HFFc6 (cell line): Measurements from ENCODE around the gene CUL9. TPM values are rescaled to one million over a fixed set of nuclear protein-coding genes. Genes with fewer than 3 reads are reported as not detected.
A peak's percentile ranks its signal among the peaks of the same experiment; 100 is the strongest.

Experiments used
- DNase-seq: peaks from one replicate; pipeline ENCODE4 v3.0.0-alpha.2; 2018
- H3K27ac Mint-ChIP-seq: 2 replicates; pipeline ENCODE4 v1.8.0; 2020; ENCODE audit warnings: mild to moderate bottlenecking, mixed read lengths
- H3K27me3 Mint-ChIP-seq: 2 replicates; pipeline ENCODE4 v1.8.0; 2021; ENCODE audit warnings: mild to moderate bottlenecking, moderate library complexity, mixed read lengths; ENCODE audit not compliant: insufficient read depth
- H3K36me3 Mint-ChIP-seq: 2 replicates; pipeline ENCODE4 v1.8.0; 2021; ENCODE audit warnings: low read depth, mixed read lengths
- H3K4me1 Mint-ChIP-seq: 2 replicates; pipeline ENCODE4 v1.8.0; 2020; ENCODE audit warnings: low read depth, mixed read lengths
- H3K4me3 Mint-ChIP-seq: 2 replicates; pipeline ENCODE4 v1.8.0; 2020; ENCODE audit warnings: mild to moderate bottlenecking, moderate library complexity, mixed read lengths
- H3K9me3 Mint-ChIP-seq: 2 replicates; pipeline ENCODE4 v1.8.0; 2020; ENCODE audit warnings: mild to moderate bottlenecking, mixed read lengths
- total RNA-seq, 6 experiments: library from RNA; stranded (reverse); fragmentation: NEBNext Ultra II Directional; extraction: Animal tissue kit (Norgen Biotek cat#: 25700); gene quantifications; 2 replicates in 1 of 6; 3 replicates in 5 of 6; pipeline ENCODE4 v1.2.3, GENCODE V29; 2021
- TF ChIP-seq, protein P1 (sequence below): fragments of 200-600 bp; sonication (generic); IDR thresholded peaks from 2 replicates; pipeline ENCODE4 v1.5.0; 2021; ENCODE audit warnings: antibody characterized with exemption, mild to moderate bottlenecking

CUL9 gene
- total RNA-seq, 6 experiments from 2014 or later = 15.4 to 19.9 (median 18.6) TPM

DNA sequence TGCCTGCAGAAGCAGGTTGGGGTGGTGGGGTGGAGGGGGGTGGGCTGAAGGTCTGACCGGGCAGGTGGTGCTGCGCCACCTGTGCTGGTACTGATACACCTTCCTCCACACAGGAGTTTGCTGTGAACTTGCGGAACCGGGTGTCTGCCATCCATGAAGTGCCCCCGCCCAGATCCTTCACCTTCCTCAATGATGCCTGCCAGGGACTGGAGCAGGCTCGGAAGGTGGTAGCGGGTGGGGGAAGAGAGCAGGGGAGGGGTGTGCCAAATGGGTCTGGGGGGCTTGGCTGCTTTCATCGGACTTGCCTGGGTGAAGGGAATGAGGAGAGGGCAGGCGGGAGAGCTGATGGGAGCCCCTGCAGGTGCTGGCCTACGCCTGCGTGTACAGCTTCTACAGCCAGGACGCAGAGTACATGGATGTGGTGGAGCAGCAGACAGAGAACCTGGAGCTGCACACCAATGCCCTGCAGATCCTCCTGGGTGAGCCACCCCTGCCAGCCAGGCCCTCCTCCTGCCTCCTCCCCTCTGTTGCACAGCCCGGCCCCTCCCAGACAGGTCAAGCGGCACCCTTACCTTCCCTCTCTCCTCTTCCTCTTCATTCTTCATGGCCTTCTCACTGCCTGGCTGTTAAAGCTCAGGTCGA lies 40.5 kb downstream of the CUL9 start:
- H3K4me3 Mint-ChIP-seq = no peak overlapping the region
- H3K27ac Mint-ChIP-seq = no peak overlapping the region
- TF ChIP-seq, protein P1, sequence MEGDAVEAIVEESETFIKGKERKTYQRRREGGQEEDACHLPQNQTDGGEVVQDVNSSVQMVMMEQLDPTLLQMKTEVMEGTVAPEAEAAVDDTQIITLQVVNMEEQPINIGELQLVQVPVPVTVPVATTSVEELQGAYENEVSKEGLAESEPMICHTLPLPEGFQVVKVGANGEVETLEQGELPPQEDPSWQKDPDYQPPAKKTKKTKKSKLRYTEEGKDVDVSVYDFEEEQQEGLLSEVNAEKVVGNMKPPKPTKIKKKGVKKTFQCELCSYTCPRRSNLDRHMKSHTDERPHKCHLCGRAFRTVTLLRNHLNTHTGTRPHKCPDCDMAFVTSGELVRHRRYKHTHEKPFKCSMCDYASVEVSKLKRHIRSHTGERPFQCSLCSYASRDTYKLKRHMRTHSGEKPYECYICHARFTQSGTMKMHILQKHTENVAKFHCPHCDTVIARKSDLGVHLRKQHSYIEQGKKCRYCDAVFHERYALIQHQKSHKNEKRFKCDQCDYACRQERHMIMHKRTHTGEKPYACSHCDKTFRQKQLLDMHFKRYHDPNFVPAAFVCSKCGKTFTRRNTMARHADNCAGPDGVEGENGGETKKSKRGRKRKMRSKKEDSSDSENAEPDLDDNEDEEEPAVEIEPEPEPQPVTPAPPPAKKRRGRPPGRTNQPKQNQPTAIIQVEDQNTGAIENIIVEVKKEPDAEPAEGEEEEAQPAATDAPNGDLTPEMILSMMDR = no peak
- H3K9me3 Mint-ChIP-seq = no peaks in the 10 kb centered on the region
- H3K36me3 Mint-ChIP-seq = peaks cover 13% of the 10 kb centered on the region
- DNase-seq = no peak
- peaks cover 18% of the 10 kb centered on the region for H3K4me1 Mint-ChIP-seq
- no peaks in the 10 kb centered on the region; the same call in 1 of the 2 replicates for H3K27me3 Mint-ChIP-seq

- Mint-ChIP-seq H3K4me3 (no peak overlapping the region), H3K36me3 (peaks cover 13% of the 10 kb centered on the region), H3K27ac (no peak overlapping the region), H3K9me3 (no peaks in the 10 kb centered on the region), H3K4me1 (peaks cover 18% of the 10 kb centered on the region), H3K27me3 (peaks cover 1% of the 10 kb centered on the region)
- TF ChIP-seq, protein P1 = no peak
- DNase-seq = no peak
These were observed 41.2 kb downstream of the CUL9 start for GRCh38 chr6:43223175-43223574.

DNA sequence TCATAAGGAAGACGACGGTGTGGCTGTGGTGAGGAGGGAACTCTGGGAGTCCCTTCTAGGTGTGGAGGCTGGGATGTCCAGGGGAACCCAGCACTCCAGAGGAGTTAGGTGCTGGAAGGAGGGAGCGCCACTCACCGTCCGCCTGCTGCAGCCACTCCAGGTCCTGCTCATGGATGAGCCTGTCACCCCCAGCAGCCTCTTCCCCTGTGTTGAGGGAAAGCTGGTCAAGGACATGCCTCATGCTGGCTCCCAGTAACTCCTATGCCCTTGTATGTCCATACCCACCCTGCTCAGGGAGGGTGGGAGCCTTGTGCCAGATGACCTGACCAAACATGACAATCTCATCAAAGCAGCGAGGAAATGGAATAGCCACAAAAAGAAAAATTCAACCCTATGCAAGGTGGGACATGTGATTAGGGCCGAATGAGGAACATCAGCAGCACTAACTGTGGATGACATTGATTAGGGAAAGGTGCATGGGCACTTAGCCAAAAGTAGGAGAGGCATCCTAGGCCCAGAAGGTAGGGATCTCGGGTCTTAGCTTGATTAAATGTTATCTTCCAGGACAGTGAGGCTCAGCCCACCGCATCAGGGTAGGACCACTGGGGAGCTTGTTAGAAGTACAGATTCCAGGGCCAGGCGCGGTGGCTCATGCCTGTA lies 44.3 kb downstream of the CUL9 start:
- H3K36me3 Mint-ChIP-seq = peaks cover 7% of the 10 kb centered on the region
- TF ChIP-seq, protein P1 = no peak

DNA sequence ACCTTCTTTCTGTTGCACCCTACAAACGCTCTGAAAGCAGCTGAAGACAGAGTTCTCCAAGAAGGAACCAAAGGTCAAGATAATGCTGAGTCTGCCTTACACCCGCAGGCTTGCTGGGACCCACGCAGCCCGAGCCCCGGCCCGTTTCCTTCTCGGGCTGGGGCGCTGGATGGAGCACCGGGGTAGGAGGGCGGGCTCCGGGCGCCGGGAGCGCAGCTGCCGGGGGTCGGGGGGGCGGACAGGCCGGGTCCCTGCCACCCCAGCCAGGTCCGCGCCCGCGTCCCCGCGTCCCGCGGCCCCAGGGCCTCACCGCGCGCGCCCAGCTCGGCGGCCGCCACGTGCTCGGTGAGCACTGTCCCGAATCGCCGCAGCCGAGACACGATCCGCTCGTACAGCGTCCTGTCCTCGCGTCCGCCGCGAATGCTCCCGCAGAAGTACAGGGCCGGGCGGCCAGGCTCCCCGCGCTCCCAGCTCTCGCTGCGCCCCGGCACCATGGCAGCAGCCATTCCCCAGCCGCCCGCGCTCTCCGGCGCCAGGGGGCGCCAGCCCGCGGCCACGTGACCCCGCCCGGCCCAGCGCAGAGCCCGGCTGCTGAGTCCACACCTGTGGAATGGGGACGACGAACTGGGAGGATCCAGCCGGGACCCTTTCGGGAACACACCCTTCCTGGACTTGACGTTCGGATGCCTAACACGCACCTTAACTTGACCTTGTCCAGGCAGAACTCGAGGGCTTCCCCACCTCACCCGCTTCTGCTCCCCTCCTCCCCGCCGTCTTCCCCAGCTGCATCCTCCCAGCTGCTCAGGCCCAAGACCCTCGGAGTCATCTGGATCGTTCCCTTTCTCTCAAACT lies 47.2 kb downstream of the CUL9 start, which contains the start of gene DNPH1:
Gene DNPH1, minus strand, starts transcription at position 531 of the 852 bp plus-strand sequence. Its CDS starts 25 bp downstream, at position 506.
- Mint-ChIP-seq H3K9me3 (no peaks in the 10 kb centered on the region), H3K36me3 (peaks cover 6% of the 10 kb centered on the region), H3K4me1 (peaks cover 22% of the 10 kb centered on the region), H3K27me3 (peaks cover 23% of the 10 kb centered on the region), H3K27ac (peak within 1 kb of the TSS; percentile 45), H3K4me3 (peak within 1 kb of the TSS; percentile 87)
- DNase-seq = peak; percentile 45
- TF ChIP-seq, protein P1 = peak; percentile 97

More for the DNA sequence above, 44.3 kb downstream of the CUL9 start:
- H3K4me3 Mint-ChIP-seq = no peak overlapping the region
- peaks cover 28% of the 10 kb centered on the region for H3K4me1 Mint-ChIP-seq
- H3K27me3 Mint-ChIP-seq = peaks cover 4% of the 10 kb centered on the region
- no peak overlapping the region for H3K27ac Mint-ChIP-seq
- DNase-seq = no peak
- no peaks in the 10 kb centered on the region for H3K9me3 Mint-ChIP-seq

- H3K27me3 Mint-ChIP-seq = peaks cover 23% of the 10 kb centered on the region
- DNase-seq = no peak
- peaks cover 19% of the 10 kb centered on the region for H3K4me1 Mint-ChIP-seq
- H3K36me3 Mint-ChIP-seq = peaks cover 6% of the 10 kb centered on the region
- peak overlapping the region; percentile 81 for H3K4me3 Mint-ChIP-seq
- peak overlapping the region; percentile 42; the same call in 1 of the 2 replicates for H3K27ac Mint-ChIP-seq
- TF ChIP-seq, protein P1 = no peak
- H3K9me3 Mint-ChIP-seq = no peaks in the 10 kb centered on the region
These were observed 48.0 kb downstream of the CUL9 start for GRCh38 chr6:43229803-43230620.
